Mucosa of stomach (tissue), 1 donor: ENCODE results near the gene GLTP.

ENCODE experiments used
- H3K27me3 ChIP-seq: one replicate; pipeline ENCODE4 v1.7.0; 2013; ENCODE audit warnings: mild to moderate bottlenecking, low read length; ENCODE audit not compliant: control insufficient read depth, insufficient read depth
- H3K36me3 ChIP-seq: one replicate; pipeline ENCODE4 v1.7.0; 2013; ENCODE audit warnings: low read length; ENCODE audit not compliant: control insufficient read depth, insufficient read depth
- H3K4me1 ChIP-seq: one replicate; pipeline ENCODE4 v1.7.0; 2013; ENCODE audit warnings: mild to moderate bottlenecking, low read length; ENCODE audit not compliant: control insufficient read depth, insufficient read depth
- H3K4me3 ChIP-seq: one replicate; pipeline ENCODE4 v1.7.0; 2013; ENCODE audit warnings: low read length
- H3K9ac ChIP-seq: one replicate; pipeline ENCODE4 v1.7.0; 2013; ENCODE audit warnings: mild to moderate bottlenecking, low read length, moderate library complexity
- H3K9me3 ChIP-seq: one replicate; pipeline ENCODE4 v1.7.0; 2013; ENCODE audit warnings: mild to moderate bottlenecking, low read length, moderate library complexity; ENCODE audit not compliant: control insufficient read depth
- donor health status: Pancreatic carcinoma.

The GLTP gene

GRCh38 chr12:109845824-109846205, 34.5 kb downstream of the GLTP start:
- Histone ChIP-seq H3K27me3 (no peaks in the 10 kb centered on the region), H3K9me3 (no peaks in the 10 kb centered on the region), H3K4me1 (peaks cover 17% of the 10 kb centered on the region), H3K9ac (peak overlapping the region; percentile 12), H3K4me3 (no peak overlapping the region), H3K36me3 (no peaks in the 10 kb centered on the region)

- no peak overlapping the region for H3K4me3 ChIP-seq
- peak overlapping the region; percentile 12 for H3K9ac ChIP-seq
- H3K36me3 ChIP-seq: no peaks in the 10 kb centered on the region
- H3K27me3 ChIP-seq: no peaks in the 10 kb centered on the region
- no peaks in the 10 kb centered on the region for H3K9me3 ChIP-seq
- peaks cover 17% of the 10 kb centered on the region for H3K4me1 ChIP-seq
Observed at GRCh38 chr12:109844983-109845823, 35.1 kb downstream of the GLTP start.

GRCh38 chr12:109844091-109844490, 36.2 kb downstream of the GLTP start:
- no peaks in the 10 kb centered on the region for H3K36me3 ChIP-seq
- no peaks in the 10 kb centered on the region for H3K9me3 ChIP-seq
- no peak overlapping the region for H3K4me3 ChIP-seq
- no peak overlapping the region for H3K9ac ChIP-seq
- peaks cover 17% of the 10 kb centered on the region for H3K4me1 ChIP-seq
- H3K27me3 ChIP-seq: no peaks in the 10 kb centered on the region

- Histone ChIP-seq H3K9ac (no peak overlapping the region), H3K36me3 (no peaks in the 10 kb centered on the region), H3K9me3 (no peaks in the 10 kb centered on the region), H3K27me3 (no peaks in the 10 kb centered on the region), H3K4me3 (no peak overlapping the region), H3K4me1 (peaks cover 9% of the 10 kb centered on the region)
Observed at GRCh38 chr12:109842021-109842420, 38.3 kb downstream of the GLTP start.

GRCh38 chr12:109841356-109841755, 39.0 kb downstream of the GLTP start:
- Histone ChIP-seq H3K9ac (no peak overlapping the region), H3K9me3 (no peaks in the 10 kb centered on the region), H3K36me3 (no peaks in the 10 kb centered on the region), H3K4me3 (no peak overlapping the region), H3K4me1 (peaks cover 8% of the 10 kb centered on the region), H3K27me3 (no peaks in the 10 kb centered on the region)

GRCh38 chr12:109840305-109841074, 39.9 kb downstream of the GLTP start:
- H3K9ac ChIP-seq: no peak overlapping the region

GRCh38 chr12:109839444-109839843, 40.9 kb downstream of the GLTP start:
- no peak overlapping the region for H3K9ac ChIP-seq
- H3K27me3 ChIP-seq: no peaks in the 10 kb centered on the region
- no peak overlapping the region for H3K4me3 ChIP-seq
- no peaks in the 10 kb centered on the region for H3K9me3 ChIP-seq
- no peaks in the 10 kb centered on the region for H3K4me1 ChIP-seq
- no peaks in the 10 kb centered on the region for H3K36me3 ChIP-seq

More at GRCh38 chr12:109840305-109841074, 39.9 kb downstream of the GLTP start:
- H3K4me1 ChIP-seq: peaks cover 5% of the 10 kb centered on the region
- no peaks in the 10 kb centered on the region for H3K36me3 ChIP-seq
- no peaks in the 10 kb centered on the region for H3K27me3 ChIP-seq
- no peak overlapping the region for H3K4me3 ChIP-seq
- no peaks in the 10 kb centered on the region for H3K9me3 ChIP-seq

- Histone ChIP-seq H3K36me3 (no peaks in the 10 kb centered on the region), H3K9me3 (no peaks in the 10 kb centered on the region), H3K4me1 (peaks cover 6% of the 10 kb centered on the region), H3K9ac (no peak overlapping the region), H3K4me3 (no peak overlapping the region), H3K27me3 (peaks cover 16% of the 10 kb centered on the region)
Observed at GRCh38 chr12:109836916-109837315, 43.4 kb downstream of the GLTP start.

- H3K4me3 ChIP-seq: no peak overlapping the region
Observed at GRCh38 chr12:109835827-109836226, 44.5 kb downstream of the GLTP start.

GRCh38 chr12:109833307-109834189, 46.8 kb downstream of the GLTP start, which contains the start of gene TRPV4:
TSS of gene TRPV4 (minus strand) at chr12:109833398. CDS start at chr12:109814796, 18,602 bp downstream.
- Histone ChIP-seq H3K9me3 (no peaks in the 10 kb centered on the region), H3K27me3 (peaks cover 20% of the 10 kb centered on the region), H3K4me3 (no peak within 1 kb of the TSS), H3K4me1 (peaks cover 7% of the 10 kb centered on the region), H3K36me3 (no peaks in the 10 kb centered on the region), H3K9ac (peak within 1 kb of the TSS; percentile 53)

More at GRCh38 chr12:109835827-109836226, 44.5 kb downstream of the GLTP start:
- Histone ChIP-seq H3K9ac (no peak overlapping the region), H3K27me3 (peaks cover 20% of the 10 kb centered on the region), H3K9me3 (no peaks in the 10 kb centered on the region), H3K4me1 (peaks cover 7% of the 10 kb centered on the region), H3K36me3 (no peaks in the 10 kb centered on the region)

GRCh38 chr12:109832541-109833306, 47.6 kb downstream of the GLTP start:
- no peaks in the 10 kb centered on the region for H3K36me3 ChIP-seq
- H3K9me3 ChIP-seq: no peaks in the 10 kb centered on the region
- peaks cover 20% of the 10 kb centered on the region for H3K27me3 ChIP-seq
- peak overlapping the region; percentile 53 for H3K9ac ChIP-seq
- H3K4me3 ChIP-seq: no peak overlapping the region
- H3K4me1 ChIP-seq: peaks cover 7% of the 10 kb centered on the region
